D721Med (cell line): ENCODE data around the gene GRM7.

Experiments used
- DNase-seq: peaks from one replicate; pipeline ENCODE4 v3.0.0; 2011; ENCODE audit warnings: low spot score; ENCODE audit not compliant: insufficient read length
- FAIRE-seq: peaks from 2 replicates; lab custom pipeline; 2011; peaks lifted over from hg19 to GRCh38; lab: Jason Lieb, UNC
- CTCF ChIP-seq: IDR thresholded peaks from 2 replicates; pipeline ENCODE4 v1.5.1; 2012; ENCODE audit warnings: mild to moderate bottlenecking, control low read depth; ENCODE audit not compliant: insufficient read depth; ENCODE audit errors: missing control alignments

The GRM7 gene

GRCh38 chr3:7585052-7585451 is 724.1 kb downstream of the GRM7 start:
- DNase-seq (no peak), FAIRE-seq (no peak)
- no peak for TF ChIP-seq CTCF

- no peak for TF ChIP-seq CTCF
- no peak for DNase-seq
- FAIRE-seq: no peak
These were observed 727.3 kb downstream of the GRM7 start for GRCh38 chr3:7588236-7588635.

- no peak for FAIRE-seq
- no peak for DNase-seq
- no peak for TF ChIP-seq CTCF
These were observed 728.6 kb downstream of the GRM7 start for GRCh38 chr3:7589526-7589925.

GRCh38 chr3:7602297-7602696 is 741.4 kb downstream of the GRM7 start:
- FAIRE-seq: no peak
- no peak for DNase-seq
- no peak for TF ChIP-seq CTCF

- no peak for TF ChIP-seq CTCF
- DNase-seq: no peak
- no peak for FAIRE-seq
These were observed 746.2 kb downstream of the GRM7 start for GRCh38 chr3:7607083-7607482.

GRCh38 chr3:7607676-7608075 is 746.8 kb downstream of the GRM7 start:
- DNase-seq: no peak
- no peak for TF ChIP-seq CTCF
- FAIRE-seq: no peak

- DNase-seq (no peak), FAIRE-seq (no peak)
- TF ChIP-seq CTCF: no peak
These were observed 749.7 kb downstream of the GRM7 start for GRCh38 chr3:7610634-7611033.
